Measurements from ENCODE around the gene LRRC43. TPM values are rescaled to one million over a fixed set of nuclear protein-coding genes. Genes with fewer than 3 reads are reported as not detected.

LRRC43 gene
- total RNA-seq, 1 donor from 2014 or later: 0.24 TPM

GRCh38 chr12:122155705-122156104 is 27.2 kb upstream of the LRRC43 start:
- Histone ChIP-seq H3K9ac (no peak overlapping the region), H4K20me1 (ENCODE audit: low read depth) (no peaks in the 10 kb centered on the region), H3K4me2 (no peak overlapping the region), H3K27me3 (no peaks in the 10 kb centered on the region), H2AFZ (replicated peaks) (no peak overlapping the region), H3K79me2 (ENCODE audit: low read depth) (no peaks in the 10 kb centered on the region), H3K27ac (no peak overlapping the region), H3K4me1 (peaks cover 6% of the 10 kb centered on the region), H3K36me3 (no peaks in the 10 kb centered on the region), H3K4me3 (no peak overlapping the region), H3F3A (ENCODE audit: low read depth) (no peaks in the 10 kb centered on the region), H3K9me3 (ENCODE audit: low read depth) (no peaks in the 10 kb centered on the region)
- no peak overlapping the region for H3K4me3 Mint-ChIP-seq
- DNase-seq (ENCODE audit: low spot score): no peak
- H3K27ac Mint-ChIP-seq: no peak overlapping the region
- no peak for TF ChIP-seq EZH2 (IDR thresholded peaks at IDR 0.05)
- no peak for TF ChIP-seq CTCF (IDR thresholded peaks at IDR 0.05)
- no peak for TF ChIP-seq EZH2phosphoT487 (IDR thresholded peaks at IDR 0.05)
- peaks cover 2% of the 10 kb centered on the region for H3K27me3 Mint-ChIP-seq (ENCODE audit: insufficient read depth, low read depth)
- H3K36me3 Mint-ChIP-seq: no peaks in the 10 kb centered on the region
- H3K9me3 Mint-ChIP-seq: no peaks in the 10 kb centered on the region
- no peaks in the 10 kb centered on the region for H3K4me1 Mint-ChIP-seq

GRCh38 chr12:122158700-122159285 is 24.1 kb upstream of the LRRC43 start:
- H3K4me3 ChIP-seq: no peak overlapping the region
- H3K36me3 Mint-ChIP-seq: no peaks in the 10 kb centered on the region

GRCh38 chr12:122159882-122160281 is 23.0 kb upstream of the LRRC43 start:
- no peaks in the 10 kb centered on the region for H3K27me3 ChIP-seq
- no peaks in the 10 kb centered on the region for H3K9me3 Mint-ChIP-seq
- H3K79me2 ChIP-seq (ENCODE audit: low read depth): no peaks in the 10 kb centered on the region
- no peak overlapping the region for H3K27ac ChIP-seq
- TF ChIP-seq CTCF (IDR thresholded peaks at IDR 0.05) (no peak), EZH2phosphoT487 (IDR thresholded peaks at IDR 0.05) (no peak), EZH2 (IDR thresholded peaks at IDR 0.05) (no peak)
- H3K4me3 ChIP-seq: no peak overlapping the region
- H3K9ac ChIP-seq: no peak overlapping the region
- no peaks in the 10 kb centered on the region for H3K9me3 ChIP-seq (ENCODE audit: low read depth)
- no peak overlapping the region for H3K4me3 Mint-ChIP-seq
- no peak overlapping the region for H3K4me2 ChIP-seq
- no peak overlapping the region for H3K27ac Mint-ChIP-seq
- H3K4me1 ChIP-seq: no peaks in the 10 kb centered on the region
- no peak for DNase-seq (ENCODE audit: low spot score)
- H3K4me1 Mint-ChIP-seq: no peaks in the 10 kb centered on the region
- H2AFZ ChIP-seq (replicated peaks): no peak overlapping the region
- H3K36me3 ChIP-seq: no peaks in the 10 kb centered on the region
- H3K27me3 Mint-ChIP-seq (ENCODE audit: insufficient read depth, low read depth): peaks cover 2% of the 10 kb centered on the region
- H4K20me1 ChIP-seq (ENCODE audit: low read depth): no peaks in the 10 kb centered on the region
- H3F3A ChIP-seq (ENCODE audit: low read depth): no peaks in the 10 kb centered on the region
- H3K36me3 Mint-ChIP-seq: no peaks in the 10 kb centered on the region

More at GRCh38 chr12:122158700-122159285, 24.1 kb upstream of the LRRC43 start:
- no peaks in the 10 kb centered on the region for H4K20me1 ChIP-seq (ENCODE audit: low read depth)
- no peak overlapping the region for H3K27ac ChIP-seq
- no peak overlapping the region for H3K4me2 ChIP-seq
- no peak overlapping the region for H3K9ac ChIP-seq
- H3K27ac Mint-ChIP-seq: no peak overlapping the region
- H2AFZ ChIP-seq (replicated peaks): no peak overlapping the region
- no peaks in the 10 kb centered on the region for H3K36me3 ChIP-seq
- H3K79me2 ChIP-seq (ENCODE audit: low read depth): no peaks in the 10 kb centered on the region
- no peaks in the 10 kb centered on the region for H3K9me3 Mint-ChIP-seq
- H3F3A ChIP-seq (ENCODE audit: low read depth): no peaks in the 10 kb centered on the region
- TF ChIP-seq CTCF (IDR thresholded peaks at IDR 0.05) (no peak), EZH2 (IDR thresholded peaks at IDR 0.05) (no peak), EZH2phosphoT487 (IDR thresholded peaks at IDR 0.05) (no peak)
- peaks cover 2% of the 10 kb centered on the region for H3K27me3 Mint-ChIP-seq (ENCODE audit: insufficient read depth, low read depth)
- DNase-seq (ENCODE audit: low spot score): no peak
- no peaks in the 10 kb centered on the region for H3K27me3 ChIP-seq
- H3K9me3 ChIP-seq (ENCODE audit: low read depth): no peaks in the 10 kb centered on the region
- no peaks in the 10 kb centered on the region for H3K4me1 ChIP-seq
- no peaks in the 10 kb centered on the region for H3K4me1 Mint-ChIP-seq
- H3K4me3 Mint-ChIP-seq: no peak overlapping the region

Measured in neural progenitor cell (in vitro differentiated cells).